Activated naive CD8-positive, alpha-beta T cell treated with anti-CD3 and anti-CD28 coated beads for 36 hours (primary cell): Measurements from ENCODE around the gene IRF7. TPM values are rescaled to one million over a fixed set of nuclear protein-coding genes. Genes with fewer than 3 reads are reported as not detected.
A peak's percentile ranks its signal among the peaks of the same experiment; 100 is the strongest.

Source experiments
- DNase-seq: peaks from one replicate; pipeline ENCODE4 v3.0.0; 2021
- H3K27ac Mint-ChIP-seq: one replicate; pipeline ENCODE4 v1.8.0; 2022; ENCODE audit warnings: mild to moderate bottlenecking, moderate library complexity, mixed read lengths
- H3K27me3 Mint-ChIP-seq: one replicate; pipeline ENCODE4 v1.8.0; 2022; ENCODE audit warnings: mild to moderate bottlenecking, mixed read lengths
- H3K36me3 Mint-ChIP-seq: one replicate; pipeline ENCODE4 v1.8.0; 2021; ENCODE audit warnings: mild to moderate bottlenecking, mixed read lengths
- H3K4me1 Mint-ChIP-seq: one replicate; pipeline ENCODE4 v1.8.0; 2021; ENCODE audit warnings: mixed read lengths
- H3K4me3 Mint-ChIP-seq: one replicate; pipeline ENCODE4 v1.8.0; 2022; ENCODE audit warnings: mild to moderate bottlenecking, moderate library complexity, mixed read lengths
- H3K9me3 Mint-ChIP-seq: one replicate; pipeline ENCODE4 v1.8.0; 2022; ENCODE audit warnings: mixed read lengths
- total RNA-seq, 2 experiments: library from RNA; stranded (reverse); gene quantifications; one replicate each; pipeline ENCODE4 v1.2.3, GENCODE V29; 2021

IRF7 gene
- total RNA-seq, 2 experiments from 2014 or later = 60.6 to 61.2 TPM

GRCh38 chr11:618856-619627 is 3.3 kb upstream of the IRF7 start:
- DNase-seq = no peak
- no peak overlapping the region for H3K4me3 Mint-ChIP-seq
- no peaks in the 10 kb centered on the region for H3K27me3 Mint-ChIP-seq
- no peaks in the 10 kb centered on the region for H3K9me3 Mint-ChIP-seq
- H3K27ac Mint-ChIP-seq = no peak overlapping the region
- H3K36me3 Mint-ChIP-seq = peaks cover 10% of the 10 kb centered on the region
- H3K4me1 Mint-ChIP-seq = peaks cover 7% of the 10 kb centered on the region

GRCh38 chr11:617912-618682 is 2.3 kb upstream of the IRF7 start:
- H3K9me3 Mint-ChIP-seq = no peaks in the 10 kb centered on the region
- peaks cover 10% of the 10 kb centered on the region for H3K4me1 Mint-ChIP-seq
- H3K4me3 Mint-ChIP-seq = no peak overlapping the region
- DNase-seq = no peak
- no peaks in the 10 kb centered on the region for H3K27me3 Mint-ChIP-seq
- H3K27ac Mint-ChIP-seq = no peak overlapping the region
- peaks cover 10% of the 10 kb centered on the region for H3K36me3 Mint-ChIP-seq

- H3K4me3 Mint-ChIP-seq = no peak overlapping the region
Measured at GRCh38 chr11:617199-617911, 1.6 kb upstream of the IRF7 start.

GRCh38 chr11:616320-617198 is 809 bp upstream of the IRF7 start:
- no peaks in the 10 kb centered on the region for H3K9me3 Mint-ChIP-seq
- H3K36me3 Mint-ChIP-seq = peaks cover 10% of the 10 kb centered on the region
- no peak for DNase-seq
- H3K4me1 Mint-ChIP-seq = peaks cover 10% of the 10 kb centered on the region
- H3K27me3 Mint-ChIP-seq = no peaks in the 10 kb centered on the region
- H3K4me3 Mint-ChIP-seq = peak overlapping the region; percentile 85
- H3K27ac Mint-ChIP-seq = peak overlapping the region; percentile 94

More at GRCh38 chr11:617199-617911, 1.6 kb upstream of the IRF7 start:
- H3K27ac Mint-ChIP-seq = no peak overlapping the region
- H3K9me3 Mint-ChIP-seq = no peaks in the 10 kb centered on the region
- H3K36me3 Mint-ChIP-seq = peaks cover 10% of the 10 kb centered on the region
- H3K4me1 Mint-ChIP-seq = peaks cover 10% of the 10 kb centered on the region
- no peak for DNase-seq
- H3K27me3 Mint-ChIP-seq = no peaks in the 10 kb centered on the region

GRCh38 chr11:614623-615503 is 887 bp downstream of the IRF7 start:
- Mint-ChIP-seq H3K9me3 (no peaks in the 10 kb centered on the region), H3K36me3 (peaks cover 14% of the 10 kb centered on the region), H3K27me3 (no peaks in the 10 kb centered on the region), H3K4me3 (peak overlapping the region; percentile 85), H3K4me1 (peaks cover 10% of the 10 kb centered on the region), H3K27ac (peak overlapping the region; percentile 94)
- DNase-seq = no peak

- Mint-ChIP-seq H3K27ac (peak overlapping the region; percentile 85), H3K36me3 (peaks cover 14% of the 10 kb centered on the region), H3K9me3 (no peaks in the 10 kb centered on the region), H3K4me3 (peak overlapping the region; percentile 85), H3K4me1 (peaks cover 10% of the 10 kb centered on the region), H3K27me3 (no peaks in the 10 kb centered on the region)
- DNase-seq = no peak
Measured at GRCh38 chr11:614021-614622, 1.6 kb downstream of the IRF7 start.

- peak; percentile 82 for DNase-seq
- Mint-ChIP-seq H3K36me3 (peaks cover 14% of the 10 kb centered on the region), H3K4me3 (peak overlapping the region; percentile 40), H3K4me1 (peaks cover 10% of the 10 kb centered on the region), H3K27me3 (no peaks in the 10 kb centered on the region), H3K9me3 (no peaks in the 10 kb centered on the region), H3K27ac (peak overlapping the region; percentile 85)
Measured at GRCh38 chr11:613369-613968, 2.3 kb downstream of the IRF7 start.

- H3K27ac Mint-ChIP-seq = peak overlapping the region; percentile 48
- H3K4me3 Mint-ChIP-seq = no peak overlapping the region
- peaks cover 13% of the 10 kb centered on the region for H3K36me3 Mint-ChIP-seq
- H3K9me3 Mint-ChIP-seq = no peaks in the 10 kb centered on the region
- no peaks in the 10 kb centered on the region for H3K27me3 Mint-ChIP-seq
- no peak for DNase-seq
- peaks cover 10% of the 10 kb centered on the region for H3K4me1 Mint-ChIP-seq
Measured at GRCh38 chr11:612961-613300, 2.8 kb downstream of the IRF7 start.

- DNase-seq = peak; percentile 45
- no peaks in the 10 kb centered on the region for H3K9me3 Mint-ChIP-seq
- H3K4me1 Mint-ChIP-seq = peaks cover 10% of the 10 kb centered on the region
- peak overlapping the region; percentile 67 for H3K27ac Mint-ChIP-seq
- H3K4me3 Mint-ChIP-seq = no peak overlapping the region
- H3K27me3 Mint-ChIP-seq = no peaks in the 10 kb centered on the region
- H3K36me3 Mint-ChIP-seq = peaks cover 13% of the 10 kb centered on the region
Measured at GRCh38 chr11:612201-612960, 3.4 kb downstream of the IRF7 start.

- Mint-ChIP-seq H3K4me1 (peaks cover 14% of the 10 kb centered on the region), H3K27ac (peak overlapping the region; percentile 67), H3K9me3 (no peaks in the 10 kb centered on the region), H3K36me3 (peaks cover 11% of the 10 kb centered on the region), H3K27me3 (no peaks in the 10 kb centered on the region), H3K4me3 (no peak overlapping the region)
- DNase-seq = no peak
Measured at GRCh38 chr11:611001-611996, 4.5 kb downstream of the IRF7 start.

- Mint-ChIP-seq H3K4me3 (no peak overlapping the region), H3K4me1 (peaks cover 12% of the 10 kb centered on the region), H3K27ac (peak overlapping the region; percentile 52), H3K9me3 (no peaks in the 10 kb centered on the region), H3K27me3 (no peaks in the 10 kb centered on the region), H3K36me3 (peaks cover 11% of the 10 kb centered on the region)
- DNase-seq = no peak
Measured at GRCh38 chr11:610146-610801, 5.5 kb downstream of the IRF7 start.
